Motor neuron (in vitro differentiated cells): ENCODE results near the gene DCAF15. TPM values are rescaled to one million over a fixed set of nuclear protein-coding genes. Genes with fewer than 3 reads are reported as not detected.

Source experiments
- ATAC-seq, 8 experiments: fragments of 200-7000 bp; cut with Tn5 transposase; replicated peaks in 6 of 8; 2 replicates each; pipeline ENCODE4 v1.8.0; 2021; ENCODE audit warnings: mild to moderate bottlenecking in 8 of 8, moderate library complexity in 8 of 8
- H3K27ac ChIP-seq, 2 donors: fragments of 250-450 bp; sonication (Bioruptor Pico); 2 replicates each; pipeline ENCODE4 v1.9.0; 2021; ENCODE audit warnings: antibody characterized with exemption in 2 of 2, mild to moderate bottlenecking in 2 of 2, moderate library complexity in 1 of 2
- H3K4me1 ChIP-seq, 2 donors: fragments of 250-450 bp; sonication (Bioruptor Pico); replicated peaks in 1 of 2; 2 replicates each; pipeline ENCODE4 v1.6.1; 2021; ENCODE audit warnings: antibody characterized with exemption in 2 of 2, mild to moderate bottlenecking in 2 of 2, moderate library complexity in 1 of 2
- H3K4me3 ChIP-seq, 5 donors: fragments of 250-450 bp; sonication (Bioruptor Pico); 2 replicates each; pipeline ENCODE4 v1.9.0; 2021; ENCODE audit warnings: antibody characterized with exemption in 5 of 5, mild to moderate bottlenecking in 5 of 5, moderate library complexity in 4 of 5
- WGBS, 10 experiments: fragments of 450-650 bp; shearing (Covaris generic); methylation state at CpG; one replicate each; pipeline ENCODE4 v1.0.0; 2022; 5-methylcytosine and 5-hydroxymethylcytosine counted together
- in situ Hi-C, 9 experiments: fragments of 400-800 bp; cut with MboI; loops; one replicate each; pipeline ENCODE4 v1.15.0; 2021; ENCODE audit warnings: low sequenced_read_pairs in 9 of 9, low pct_unique_long_range_greater_than_20kb in 2 of 9; ENCODE audit not compliant: unreplicated experiment in 9 of 9
- total RNA-seq, 8 experiments: library from RNA; unstranded; fragments of 300-600 nt; gene quantifications; 2 replicates each; pipeline versions ENCODE4 v1.2.3 to v1.2.4, GENCODE V29; 2022

DCAF15 gene
- total RNA-seq, 8 experiments from 2014 or later = 8.4 to 46.5 (median 22.9) TPM

- Histone ChIP-seq H3K4me3 (no peak overlapping the region), H3K27ac (no peak overlapping the region), H3K4me1 (peaks cover 6 to 11% of the 10 kb centered on the region in 2 donors)
- no peak for ATAC-seq
- WGBS, 10 experiments = 58 to 100% (median 78%) methylated on average over 3 to 6 of the region's 8 CpGs; no CpG with 5 or more reads in 5 of the 10 experiments
- in situ Hi-C loops = no loop called here
Measured at GRCh38 chr19:13957051-13957450, 4.7 kb downstream of the DCAF15 start.

DNA sequence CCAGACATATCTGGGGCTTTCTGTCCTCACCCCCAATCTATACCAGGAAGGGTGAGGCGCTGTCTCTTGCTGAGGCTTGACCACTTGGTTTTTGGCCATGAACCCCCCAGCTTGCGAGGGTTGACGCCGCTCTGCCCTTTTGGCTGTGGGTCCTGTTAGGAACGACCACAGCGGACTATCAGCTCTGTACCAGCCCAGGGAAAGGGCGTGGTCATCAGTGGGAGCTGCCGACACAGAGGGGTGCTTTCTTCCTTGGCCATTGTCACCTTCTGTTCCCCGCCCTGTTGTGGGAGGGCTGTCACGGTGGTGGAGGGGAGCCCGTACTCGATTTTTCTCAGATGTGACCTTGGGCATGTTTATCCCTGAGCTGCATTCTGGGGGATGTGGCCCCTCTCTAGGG, 5.7 kb downstream of the DCAF15 start:
- H3K4me1 ChIP-seq = peaks cover 6 to 13% of the 10 kb centered on the region in 2 donors
- in situ Hi-C loops = no loop called here
- 70 to 100% (median 90%) methylated on average over 1 to 6 of the region's 12 CpGs; no CpG with 5 or more reads in 7 of the 10 experiments for WGBS, 10 experiments
- H3K27ac ChIP-seq = no peak overlapping the region
- no peak for ATAC-seq
- H3K4me3 ChIP-seq = no peak overlapping the region

GRCh38 chr19:13959141-13959961, 7.0 kb downstream of the DCAF15 start:
- in situ Hi-C loops = no loop called here
- Histone ChIP-seq H3K4me1 (peaks cover 0 to 8% of the 10 kb centered on the region in 2 donors), H3K4me3 (no peak overlapping the region), H3K27ac (no peak overlapping the region)
- 70% methylated on average over 2 of the region's 41 CpGs; no CpG with 5 or more reads in 9 of the 10 experiments for whole genome bisulfite sequencing, 10 experiments
- peak in 2 of 8 experiments; percentile 3 to 7 for ATAC-seq

DNA sequence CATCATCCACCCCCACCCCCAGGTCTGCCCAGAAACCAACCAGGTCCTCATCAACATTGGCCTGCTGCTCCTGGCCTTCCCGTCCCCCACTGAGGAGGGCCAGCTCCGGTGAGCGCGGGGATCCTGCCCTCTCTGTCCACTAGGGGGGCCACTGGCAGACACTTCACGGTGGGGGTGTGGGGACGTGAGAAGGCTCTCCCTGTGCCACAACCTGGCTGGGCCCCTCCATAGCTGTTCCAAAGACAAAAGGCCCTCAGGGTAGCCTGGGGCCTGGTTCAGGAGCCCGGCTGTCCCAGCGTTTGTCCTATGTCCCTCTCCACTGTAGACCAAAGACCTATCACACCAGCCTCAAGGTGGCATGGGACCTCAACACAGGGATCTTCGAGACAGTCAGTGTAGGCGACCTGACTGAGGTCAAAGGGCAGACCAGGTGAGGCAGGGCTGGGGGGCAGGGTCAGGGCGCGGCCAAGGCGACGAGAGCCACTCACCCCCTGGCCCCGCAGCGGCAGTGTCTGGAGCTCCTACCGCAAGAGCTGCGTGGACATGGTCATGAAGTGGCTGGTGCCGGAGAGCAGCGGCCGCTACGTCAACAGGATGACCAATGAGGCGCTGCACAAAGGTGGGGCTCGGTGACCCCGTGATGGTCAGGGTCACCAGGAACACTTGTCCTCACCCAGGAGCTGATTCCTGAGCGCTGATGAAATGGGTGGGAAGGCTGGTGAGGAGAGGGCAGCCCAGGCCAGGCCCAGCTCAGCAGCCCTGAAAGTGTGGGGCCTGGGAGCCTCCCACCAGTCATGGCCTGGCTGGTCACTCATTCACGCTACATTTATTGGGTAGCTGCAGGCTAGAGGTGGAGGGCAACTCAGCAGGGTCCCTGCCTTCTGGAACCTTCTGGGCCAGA, 7.9 kb downstream of the DCAF15 start:
- ATAC-seq = peak in 7 of 8 experiments; percentile 6 to 54 (median 17)
- Histone ChIP-seq H3K4me1 (peaks cover 0 to 8% of the 10 kb centered on the region in 2 donors), H3K4me3 (no peak overlapping the region), H3K27ac (no peak overlapping the region)
- in situ Hi-C loops = no loop called here
- 60 to 100% (median 80%) methylated on average over 1 to 2 of the region's 27 CpGs; no CpG with 5 or more reads in 6 of the 10 experiments for WGBS, 10 experiments

DNA sequence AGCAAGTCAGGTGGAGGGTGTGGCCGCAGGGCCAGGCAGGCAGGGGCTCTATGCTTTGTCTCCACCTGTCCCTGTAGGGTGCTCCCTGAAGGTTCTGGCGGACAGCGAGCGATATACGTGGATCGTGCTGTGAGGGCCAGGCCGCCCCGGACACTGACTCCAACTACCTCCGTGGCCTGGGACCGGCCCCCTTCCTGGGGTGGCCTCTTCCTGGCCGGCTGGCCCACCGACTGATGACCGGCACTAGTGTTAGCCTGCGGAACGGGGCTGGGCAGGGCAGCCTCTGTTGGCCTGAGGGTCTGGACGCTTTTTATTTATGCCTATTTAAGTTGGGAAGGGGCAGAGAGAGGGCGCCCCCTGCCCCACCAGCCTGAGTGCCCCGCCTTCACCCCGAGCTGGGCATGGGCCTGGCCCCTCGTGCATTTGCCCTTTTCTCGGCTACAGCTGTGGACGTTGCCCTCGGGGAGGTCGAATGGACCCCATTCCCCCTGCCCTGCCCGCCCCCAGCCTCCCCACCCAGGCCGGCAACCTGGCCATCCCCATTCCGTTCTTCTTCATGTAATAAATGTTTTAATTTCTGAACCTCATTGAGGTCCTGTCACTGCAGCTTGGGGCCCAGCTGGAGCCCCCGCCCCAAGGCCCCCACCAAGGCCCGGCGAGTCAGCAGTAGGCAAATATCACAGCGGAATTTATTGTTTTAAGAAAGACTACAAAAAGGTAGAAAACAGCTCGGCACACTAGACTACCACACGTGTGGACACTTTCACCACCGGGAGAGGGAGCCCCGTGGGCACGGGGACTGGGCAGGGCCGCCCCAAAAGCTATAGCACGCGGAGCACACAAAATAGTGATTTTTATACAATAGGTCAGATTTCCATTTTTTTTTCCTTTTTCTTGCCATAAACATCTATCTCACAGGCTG, 8.8 kb downstream of the DCAF15 start:
- WGBS, 10 experiments = 87 to 91% (median 90%) methylated on average over 2 to 11 of the region's 39 CpGs; no CpG with 5 or more reads in 5 of the 10 experiments
- Histone ChIP-seq H3K27ac (no peak overlapping the region), H3K4me3 (no peak overlapping the region), H3K4me1 (peaks cover 0 to 8% of the 10 kb centered on the region in 2 donors)
- ATAC-seq = peak in 4 of 8 experiments; percentile 2 to 5 (median 4)
- in situ Hi-C loops = no loop called here

- H3K27ac ChIP-seq = peak overlapping the region in 1 of 2 donors; percentile 44
- H3K4me1 ChIP-seq = peaks cover 0 to 8% of the 10 kb centered on the region in 2 donors
- ATAC-seq = peak in 4 of 8 experiments; percentile 44 to 65 (median 54)
- in situ Hi-C loops = no loop called here
- 84 to 100% methylated on average over 1 to 5 of the region's 55 CpGs; no CpG with 5 or more reads in 8 of the 10 experiments for WGBS, 10 experiments
- H3K4me3 ChIP-seq = no peak overlapping the region
Measured at GRCh38 chr19:13961826-13962698, 9.8 kb downstream of the DCAF15 start.

DNA sequence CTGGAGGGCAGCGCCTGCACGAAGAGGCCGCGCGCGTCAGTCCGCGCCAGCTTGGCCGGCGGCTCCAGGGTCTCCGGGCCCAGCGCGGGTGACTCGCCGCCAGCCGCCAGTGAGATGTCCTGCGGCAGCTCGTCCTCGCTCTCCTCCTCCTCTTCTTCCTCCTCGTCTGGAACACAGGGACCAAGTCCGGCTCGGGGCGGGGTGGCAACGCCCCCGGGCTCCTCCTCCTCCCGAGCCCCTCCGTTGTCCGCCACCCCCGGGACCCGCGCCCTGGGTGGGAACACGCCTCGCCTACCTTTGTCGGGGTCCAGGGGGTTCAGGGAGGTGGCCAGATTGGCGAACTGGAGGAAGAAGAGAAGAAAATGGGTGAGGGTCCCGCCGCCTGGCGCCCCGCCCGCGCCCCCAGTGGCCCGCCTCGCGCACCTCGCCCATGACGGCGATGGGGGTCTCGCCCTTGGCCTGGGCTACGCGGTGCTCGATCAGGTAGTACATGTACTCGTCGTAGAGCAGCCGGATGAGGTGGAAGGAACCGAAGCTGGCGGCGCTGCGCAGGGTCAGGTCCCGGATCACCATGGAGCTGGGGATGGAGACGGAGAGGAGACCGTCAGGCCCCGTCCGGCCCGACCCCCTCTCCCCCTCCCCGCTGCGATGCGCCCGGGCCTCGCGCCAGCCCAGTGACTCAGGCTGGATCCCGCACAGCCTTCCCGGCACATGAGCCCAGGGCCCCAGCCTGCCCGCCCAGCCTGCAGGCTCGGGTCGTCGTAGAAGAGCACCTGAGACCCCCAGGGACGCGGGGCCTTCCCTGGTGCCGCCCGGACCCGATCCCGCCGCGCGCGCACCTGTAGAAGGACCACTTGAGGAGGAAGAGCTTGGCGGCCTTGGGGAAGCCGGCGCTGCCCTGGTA, 10.6 kb downstream of the DCAF15 start:
- WGBS, 10 experiments = 97 to 100% methylated on average over 1 to 6 of the region's 89 CpGs; no CpG with 5 or more reads in 8 of the 10 experiments
- no peak overlapping the region for H3K4me3 ChIP-seq
- peak in 3 of 8 experiments; percentile 5 to 51 (median 16) for ATAC-seq

DNA sequence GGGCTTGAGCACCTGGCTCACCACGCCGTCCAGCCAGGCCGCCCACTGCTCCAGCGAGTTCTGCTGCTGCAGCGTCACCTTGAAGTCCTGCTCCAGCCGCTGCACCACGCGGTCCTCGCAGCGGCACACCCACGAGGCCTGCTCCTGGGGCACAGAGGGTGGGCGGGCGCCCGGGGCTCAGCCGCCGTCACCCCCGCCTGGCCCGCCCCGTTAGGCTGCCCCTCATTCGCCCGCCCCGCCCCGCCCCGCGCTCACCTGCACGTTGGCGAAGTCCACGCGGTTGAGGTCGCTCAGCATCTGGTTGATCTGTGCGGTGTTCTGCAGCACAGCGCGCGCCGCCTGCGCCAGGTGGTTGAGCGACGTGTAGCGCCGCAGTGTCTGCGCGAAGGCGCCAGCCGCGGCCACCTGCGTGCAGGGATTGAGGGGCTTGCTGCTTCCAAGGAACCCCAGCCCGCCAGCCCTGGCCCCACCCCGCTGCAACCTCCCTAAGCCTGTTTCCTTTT, 11.3 kb downstream of the DCAF15 start:
- ATAC-seq = no peak
- H3K4me1 ChIP-seq = peaks cover 0 to 8% of the 10 kb centered on the region in 2 donors
- H3K4me3 ChIP-seq = no peak overlapping the region
- 94 to 100% (median 95%) methylated on average over 2 to 17 of the region's 48 CpGs; no CpG with 5 or more reads in 7 of the 10 experiments for WGBS, 10 experiments
- in situ Hi-C loops = no loop called here
- no peak overlapping the region for H3K27ac ChIP-seq

More for the DNA sequence above, 10.6 kb downstream of the DCAF15 start:
- in situ Hi-C loops = no loop called here
- Histone ChIP-seq H3K4me1 (peaks cover 0 to 8% of the 10 kb centered on the region in 2 donors), H3K27ac (peak overlapping the region in 1 of 2 donors; percentile 44)

- H3K4me3 ChIP-seq = no peak overlapping the region
- no peak for ATAC-seq
- 90 to 100% (median 100%) methylated on average over 1 to 5 of the region's 5 CpGs; no CpG with 5 or more reads in 3 of the 10 experiments for WGBS, 10 experiments
- peaks cover 0 to 8% of the 10 kb centered on the region in 2 donors for H3K4me1 ChIP-seq
- in situ Hi-C loops = no loop called here
- H3K27ac ChIP-seq = no peak overlapping the region
Measured at GRCh38 chr19:13964776-13965175, 12.5 kb downstream of the DCAF15 start.

GRCh38 chr19:13965377-13965896, 13.1 kb downstream of the DCAF15 start:
- in situ Hi-C loops = no loop called here

More at GRCh38 chr19:13965377-13965896, 13.1 kb downstream of the DCAF15 start:
- Histone ChIP-seq H3K4me3 (no peak overlapping the region), H3K27ac (no peak overlapping the region), H3K4me1 (peaks cover 0 to 8% of the 10 kb centered on the region in 2 donors)
- ATAC-seq = no peak
- 90 to 100% methylated on average over 1 to 2 of the region's 24 CpGs; no CpG with 5 or more reads in 8 of the 10 experiments for WGBS, 10 experiments
